Sigmoid colon (tissue), 3 donors: ENCODE data around the gene SPEF1.

Experiments used
- POLR2A ChIP-seq, 2 donors: fragments of 450-650 bp; IDR thresholded peaks; one replicate each; pipeline ENCODE4 v1.6.1; 2016; ENCODE audit warnings: antibody characterized with exemption in 2 of 2, mild to moderate bottlenecking in 2 of 2, moderate library complexity in 2 of 2
- TF ChIP-seq, protein P1 (sequence below), 4 experiments: fragments of 450-650 bp in 3 of 4; fragments of 200-600 bp in 1 of 4; IDR thresholded peaks; one replicate each; pipeline ENCODE4 v1.5.1; 2016 to 2019; ENCODE audit warnings: antibody characterized with exemption in 4 of 4, mild to moderate bottlenecking in 3 of 4, moderate library complexity in 2 of 4

DNA sequence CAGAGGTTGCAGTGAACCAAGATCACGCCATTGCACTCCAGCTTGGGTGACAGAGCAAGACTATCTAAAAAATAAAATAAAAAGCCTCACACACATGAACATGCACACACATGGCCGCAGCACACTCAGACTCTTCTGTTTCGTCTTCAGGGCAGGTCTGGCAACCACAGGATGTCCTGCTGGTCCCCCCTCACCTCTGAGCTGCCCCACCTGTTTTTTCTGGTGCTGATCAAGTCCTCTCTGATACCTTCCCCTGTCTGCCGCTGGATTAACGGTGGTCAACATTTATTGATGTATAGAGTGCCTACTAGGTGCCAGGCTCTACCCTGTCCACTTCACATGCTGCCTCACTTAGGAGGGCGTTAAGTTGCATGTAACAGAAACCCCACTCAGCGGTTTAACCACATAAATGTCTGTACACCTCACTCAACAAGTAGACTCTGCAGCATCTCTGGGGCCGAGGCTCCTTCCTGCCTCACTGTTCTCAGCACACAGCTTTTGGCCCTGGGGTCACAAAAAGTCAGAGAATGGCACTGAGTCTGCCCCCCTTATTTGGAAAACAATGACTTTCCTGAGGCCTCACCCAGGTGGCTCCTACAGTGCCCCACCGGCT, 34.6 kb upstream of the SPEF1 start:
- TF ChIP-seq, protein P1, sequence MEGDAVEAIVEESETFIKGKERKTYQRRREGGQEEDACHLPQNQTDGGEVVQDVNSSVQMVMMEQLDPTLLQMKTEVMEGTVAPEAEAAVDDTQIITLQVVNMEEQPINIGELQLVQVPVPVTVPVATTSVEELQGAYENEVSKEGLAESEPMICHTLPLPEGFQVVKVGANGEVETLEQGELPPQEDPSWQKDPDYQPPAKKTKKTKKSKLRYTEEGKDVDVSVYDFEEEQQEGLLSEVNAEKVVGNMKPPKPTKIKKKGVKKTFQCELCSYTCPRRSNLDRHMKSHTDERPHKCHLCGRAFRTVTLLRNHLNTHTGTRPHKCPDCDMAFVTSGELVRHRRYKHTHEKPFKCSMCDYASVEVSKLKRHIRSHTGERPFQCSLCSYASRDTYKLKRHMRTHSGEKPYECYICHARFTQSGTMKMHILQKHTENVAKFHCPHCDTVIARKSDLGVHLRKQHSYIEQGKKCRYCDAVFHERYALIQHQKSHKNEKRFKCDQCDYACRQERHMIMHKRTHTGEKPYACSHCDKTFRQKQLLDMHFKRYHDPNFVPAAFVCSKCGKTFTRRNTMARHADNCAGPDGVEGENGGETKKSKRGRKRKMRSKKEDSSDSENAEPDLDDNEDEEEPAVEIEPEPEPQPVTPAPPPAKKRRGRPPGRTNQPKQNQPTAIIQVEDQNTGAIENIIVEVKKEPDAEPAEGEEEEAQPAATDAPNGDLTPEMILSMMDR (IDR thresholded peaks at IDR 0.05), result no peak
- TF ChIP-seq POLR2A (IDR thresholded peaks at IDR 0.05), result no peak
